Kidney (tissue), 22 donors: ENCODE data around the gene CACNB1. TPM values are rescaled to one million over a fixed set of nuclear protein-coding genes. Genes with fewer than 3 reads are reported as not detected.
A peak's percentile ranks its signal among the peaks of the same experiment; 100 is the strongest.

Experiments used
- DNase-seq, 5 donors: peaks; one replicate each; pipeline ENCODE4 v3.0.0-alpha.2; 2013 to 2020
- FAIRE-seq: peaks from 2 replicates; lab custom pipeline; 2012; peaks lifted over from hg19 to GRCh38; lab: Jason Lieb, UNC
- H3K27ac ChIP-seq, 2 donors: one replicate each; pipeline ENCODE4 v1.7.0; 2013; ENCODE audit warnings: low read depth in 2 of 2, low read length in 2 of 2, inconsistent platforms in 1 of 2
- H3K27me3 ChIP-seq: one replicate; pipeline ENCODE4 v1.7.1; 2013; ENCODE audit warnings: low read length, inconsistent platforms; ENCODE audit not compliant: control insufficient read depth, insufficient read depth
- H3K36me3 ChIP-seq, 3 donors: one replicate each; pipeline versions ENCODE4 v1.7.0 to v1.7.1; 2013; ENCODE audit warnings: low read length in 3 of 3, control low read depth in 1 of 3, inconsistent platforms in 1 of 3; ENCODE audit not compliant: insufficient read depth in 3 of 3, control insufficient read depth in 2 of 3
- H3K4me1 ChIP-seq, 3 donors: one replicate each; pipeline versions ENCODE4 v1.7.0 to v1.7.1; 2013; ENCODE audit warnings: low read length in 3 of 3, inconsistent platforms in 1 of 3, low read depth in 1 of 3; ENCODE audit not compliant: control insufficient read depth in 2 of 3, insufficient read depth in 2 of 3
- H3K4me3 ChIP-seq, 3 donors: one replicate each; pipeline versions ENCODE4 v1.7.0 to v1.8.1; 2013; ENCODE audit warnings: low read length in 3 of 3, control low read depth in 1 of 3, inconsistent platforms in 1 of 3
- H3K9ac ChIP-seq, 3 donors: one replicate each; pipeline versions ENCODE4 v1.7.0 to v1.7.1; 2013; ENCODE audit warnings: low read length in 3 of 3, control low read depth in 1 of 3, inconsistent platforms in 1 of 3
- H3K9me3 ChIP-seq, 3 donors: one replicate each; pipeline versions ENCODE4 v1.7.0 to v1.7.1; 2013; ENCODE audit warnings: low read length in 3 of 3, control low read depth in 1 of 3, inconsistent platforms in 1 of 3; ENCODE audit not compliant: control insufficient read depth in 2 of 3, insufficient read depth in 1 of 3
- CTCF ChIP-seq: IDR thresholded peaks from 3 replicates; pipeline ENCODE4 v1.5.1; 2012; ENCODE audit warnings: mild to moderate bottlenecking, moderate library complexity, borderline replicate concordance; ENCODE audit not compliant: insufficient read depth; ENCODE audit errors: extremely low read depth
- intact Hi-C: fragments of 100-400 bp; cut with DNase I; formaldehyde crosslinking; loops from one replicate; pipeline ENCODE4 v1.11.1; 2022
- long read RNA-seq, 10 donors: library from polyadenylated mRNA in 1 of 10; unstranded in 1 of 10; transcript quantifications; one replicate each; pipeline ENCODE4 v2.0.0 and lab custom pipeline, GENCODE V29; 2021 to 2026
- polyA plus RNA-seq: library from polyadenylated mRNA; stranded (reverse); fragments of 350-450 nt; fragmentation: Illumina TruSeq; extraction: RNeasy Lipid Tissue Mini Kit (QIAGEN cat#74804); gene quantifications from one replicate; pipeline ENCODE4 v1.2.3, GENCODE V29; 2014; ENCODE audit warnings: low read depth, low replicate concordance; ENCODE audit not compliant: insufficient read depth
- total RNA-seq: library from RNA; stranded (reverse); fragmentation: NEBNext Ultra II Directional; extraction: Animal tissue kit (Norgen Biotek cat#: 25700); gene quantifications from one replicate; pipeline ENCODE4 v1.2.1, GENCODE V29; 2021
- donor health status: control.
- donor health status: control.
- donor health status: control.
- donor health status: control.
- donor health status: control.
- donor health status: DM: yes; HTN: yes; CAD: no.
- donor health status: Normal renal cell carcinoma (clear cell type).

The CACNB1 gene
- total RNA-seq (9.9 TPM), polyA plus RNA-seq (1.4 TPM)
- long read RNA-seq, donor 1, result 0 reads
- long read RNA-seq, donor 2, partial matches to known transcripts, result 2,137 of 3,539 reads
- long read RNA-seq, donor 2, other reads (novel, unspliced or antisense), result 1,402 of 3,539 reads
- long read RNA-seq, donor 3, result 0 reads
- long read RNA-seq, donor 4, result 0 reads
- long read RNA-seq, donor 5, result 0 reads
- long read RNA-seq, donor 6, partial matches to known transcripts, result 6,132 of 9,242 reads
- long read RNA-seq, donor 6, other reads (novel, unspliced or antisense), result 3,110 of 9,242 reads
- long read RNA-seq, donor 7, partial matches to known transcripts, result 3 of 5 reads
- long read RNA-seq, donor 7, other reads (novel, unspliced or antisense), result 1 of 5 reads
- long read RNA-seq, donor 8, partial matches to known transcripts, result 2,591 of 3,990 reads
- long read RNA-seq, donor 8, other reads (novel, unspliced or antisense), result 1,399 of 3,990 reads
- long read RNA-seq, donor 9, partial matches to known transcripts, result 1,411 of 2,117 reads
- long read RNA-seq, donor 9, other reads (novel, unspliced or antisense), result 706 of 2,117 reads
- long read RNA-seq, donor 10, result 0 reads

DNA sequence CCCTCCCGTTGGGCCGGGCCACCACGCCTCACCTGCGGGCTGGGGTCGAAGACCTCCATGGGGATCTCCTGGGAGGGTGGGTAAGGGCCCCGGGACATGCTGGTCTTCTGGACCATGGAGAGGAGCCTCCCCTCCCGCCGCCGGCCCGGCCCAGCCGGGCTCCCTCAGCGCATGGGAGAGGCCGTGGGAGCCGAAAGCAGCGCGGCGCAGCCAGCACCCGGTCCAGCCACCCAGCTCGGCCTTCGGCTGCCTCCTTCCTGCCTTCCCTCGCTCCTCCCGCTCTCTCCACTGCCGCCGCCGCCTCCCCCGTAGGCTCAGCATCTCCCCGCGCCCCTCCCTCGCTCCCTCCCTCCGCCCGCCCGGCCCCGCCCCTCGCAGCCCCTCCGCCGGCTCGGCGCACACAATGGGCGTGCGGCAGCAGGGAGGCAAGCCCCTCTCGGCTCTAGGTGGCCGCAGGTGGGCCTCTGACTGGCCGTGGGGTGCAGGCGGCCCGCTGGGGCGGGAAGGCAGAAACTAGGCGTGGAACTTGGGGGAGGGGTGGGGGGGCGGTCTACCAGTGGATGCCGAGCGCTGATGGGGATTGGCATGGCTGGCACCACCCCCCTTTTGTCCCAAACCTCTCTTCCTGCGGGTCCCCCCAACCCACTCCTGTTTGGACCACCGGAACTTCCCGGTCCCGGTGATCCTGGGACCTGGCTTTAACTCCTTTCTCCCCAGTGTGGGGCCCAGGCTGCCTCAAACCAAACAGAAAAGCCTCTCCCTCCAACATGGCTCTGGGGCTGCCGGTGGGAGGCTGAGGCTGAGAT lies at the start of gene CACNB1:
CACNB1 (minus strand) TSS at position 290 of the 806 bp plus-strand sequence; CDS start at position 116, 174 bp downstream.
- peak within 1 kb of the TSS in 2 of 3 donors; percentile 46 to 60 for H3K9ac ChIP-seq
- peak within 1 kb of the TSS; percentile 20 to 63 (median 55) for H3K4me3 ChIP-seq
- no peaks in the 10 kb centered on the region for H3K9me3 ChIP-seq
- no peak within 1 kb of the TSS for H3K27ac ChIP-seq
- DNase-seq, result peak; percentile 92 to 95 (median 93)
- intact Hi-C loops, result no loop called here
- no peak for FAIRE-seq
- no peaks in the 10 kb centered on the region for H3K27me3 ChIP-seq
- peaks cover 8 to 11% (median 11%) of the 10 kb centered on the region in 3 donors for H3K36me3 ChIP-seq
- peaks cover 3 to 15% (median 9%) of the 10 kb centered on the region in 3 donors for H3K4me1 ChIP-seq
- no peak for TF ChIP-seq CTCF

- DNase-seq (no peak), FAIRE-seq (no peak)
- H3K27me3 ChIP-seq, result no peaks in the 10 kb centered on the region
- H3K9ac ChIP-seq, result no peak overlapping the region
- no peak overlapping the region for H3K4me3 ChIP-seq
- H3K27ac ChIP-seq, result no peak overlapping the region
- TF ChIP-seq CTCF, result no peak
- no peaks in the 10 kb centered on the region for H3K36me3 ChIP-seq
- no peaks in the 10 kb centered on the region for H3K9me3 ChIP-seq
- intact Hi-C loops, result no loop called here
- H3K4me1 ChIP-seq, result peaks cover 0 to 5% (median 0%) of the 10 kb centered on the region in 3 donors
These were observed 48.8 kb upstream of the CACNB1 start for GRCh38 chr17:39246274-39246673.

DNA sequence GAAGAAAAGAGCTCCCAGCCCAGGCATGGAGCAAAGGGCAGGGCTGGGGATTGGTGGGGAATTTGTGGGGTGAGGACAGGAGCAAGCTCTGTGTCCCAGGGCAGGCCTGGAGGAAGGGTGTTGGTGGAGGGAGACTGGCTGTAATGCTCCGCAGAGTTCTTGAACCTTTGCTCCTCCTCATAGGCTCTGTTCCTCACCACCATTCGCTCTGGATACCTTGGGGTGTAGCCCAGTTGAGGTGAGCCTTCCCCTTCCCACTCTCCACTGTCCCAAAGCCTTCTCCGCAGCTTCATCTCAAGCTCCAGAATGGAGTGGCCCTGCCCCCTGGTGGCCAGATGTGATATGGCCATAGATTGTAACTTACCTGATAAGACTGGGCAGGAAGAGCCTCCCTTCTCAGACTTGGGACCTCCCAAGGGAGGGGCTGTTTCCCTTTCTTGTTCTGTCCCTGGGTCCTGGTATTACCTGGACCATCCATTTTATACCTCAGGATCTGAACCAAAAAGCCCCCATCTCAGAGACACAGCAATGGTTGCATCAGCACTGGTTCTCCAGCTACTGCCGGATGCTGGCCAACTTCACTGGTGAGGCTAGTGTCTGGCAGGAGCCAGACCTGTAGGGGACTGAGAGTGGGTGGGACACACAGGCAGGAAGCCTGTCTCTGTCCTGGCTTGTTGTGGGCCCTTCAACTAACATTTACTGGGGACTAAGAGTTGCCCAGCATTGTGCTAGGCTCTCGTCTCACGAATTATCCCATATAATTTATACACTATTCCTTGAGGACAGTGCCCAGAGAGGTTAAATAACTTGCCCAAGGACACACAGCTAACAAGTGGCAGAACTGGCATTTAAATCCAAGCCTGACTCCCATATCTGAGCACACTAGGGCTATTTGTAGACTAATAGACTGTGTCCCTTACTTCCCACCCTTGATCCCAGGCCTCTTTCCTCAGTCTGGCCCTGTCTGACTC lies 47.4 kb upstream of the CACNB1 start:
- H3K27ac ChIP-seq, result no peak overlapping the region
- intact Hi-C loops, result no loop called here
- H3K27me3 ChIP-seq, result no peaks in the 10 kb centered on the region
- H3K4me1 ChIP-seq, result peaks cover 0 to 5% (median 0%) of the 10 kb centered on the region in 3 donors
- TF ChIP-seq CTCF, result peak; percentile 97
- peak; percentile 86 to 93 (median 90) for DNase-seq
- H3K9me3 ChIP-seq, result no peaks in the 10 kb centered on the region
- no peak for FAIRE-seq
- no peak overlapping the region for H3K4me3 ChIP-seq
- no peak overlapping the region for H3K9ac ChIP-seq
- no peaks in the 10 kb centered on the region for H3K36me3 ChIP-seq
